HCT116 (cell line): ENCODE data around the gene NPIPB8. TPM values are rescaled to one million over a fixed set of nuclear protein-coding genes. Genes with fewer than 3 reads are reported as not detected.
"Not testable (repeated sequence)": the region's sequence is repeated elsewhere in the genome, so short reads cannot be mapped to it uniquely, and the experiment has no call there.

ENCODE experiments used
- ATAC-seq: fragments of 200-7000 bp; cut with Tn5 transposase; 2 replicates; pipeline ENCODE4 v1.9.1; 2020; ENCODE audit warnings: mild to moderate bottlenecking, moderate library complexity
- BruUV-seq: library from RNA; stranded (reverse); fragments of 400-500 nt; replicated peaks from 2 replicates; lab custom pipeline; 2021; lab: Mats Ljungman, UMichigan
- CTCF ChIA-PET: fragments of 300-600 bp; sonication (Branson Sonifier 250); formaldehyde crosslinking; loops from one replicate; lab custom pipeline; 2021; ENCODE audit warnings: antibody characterized with exemption; lab: Charles Lee
- POLR2A ChIA-PET: fragments of 300-600, 350-600 bp; sonication (Branson Sonifier 250); formaldehyde crosslinking; loops from one replicate; lab custom pipeline; 2021; ENCODE audit warnings: antibody characterized with exemption; lab: Charles Lee
- RAD21 ChIA-PET, 2 experiments: fragments of 300-600 bp; sonication (Branson Sonifier 250); formaldehyde crosslinking; loops; one replicate each; lab custom pipeline; 2023; ENCODE audit warnings: low total read pairs in 2 of 2; ENCODE audit not compliant: uncharacterized antibody in 2 of 2, unreplicated experiment in 2 of 2, low non-redundant PET in 1 of 2; lab: Charles Lee
- DNase-seq: peaks from one replicate; pipeline ENCODE4 v3.0.0-alpha.2; 2010; ENCODE audit warnings: low read depth, low spot score
- H2AFZ ChIP-seq: fragments of 200-600 bp; shearing (Covaris generic), sonication (generic); 2 replicates; pipeline ENCODE4 v1.6.1; 2017; ENCODE audit warnings: low read depth, mixed run types, mixed read lengths, antibody characterized with exemption, low read length; ENCODE audit not compliant: poor library complexity, severe bottlenecking
- H3K27ac ChIP-seq: 2 replicates; pipeline ENCODE4 v1.5.1; 2012; ENCODE audit warnings: low read depth, low read length
- H3K27me3 ChIP-seq: fragments of 200-600 bp; sonication (generic); 2 replicates; pipeline ENCODE4 v1.6.1; 2016; ENCODE audit warnings: mixed run types, low read length, mixed read lengths; ENCODE audit not compliant: insufficient read depth
- H3K36me3 ChIP-seq, 2 experiments: fragments of 200-500 bp in 1 of 2; fragments of 200-600 bp in 1 of 2; sonication (Bioruptor generic) in 1 of 2; sonication (generic) in 1 of 2; 2 replicates each; pipeline versions ENCODE4 v1.5.1 to v1.6.1; 2014 to 2016; ENCODE audit warnings: low read length in 2 of 2, inconsistent platforms in 1 of 2, mixed read lengths in 1 of 2, mixed run types in 1 of 2; ENCODE audit not compliant: insufficient read depth in 2 of 2, control insufficient read depth in 1 of 2
- H3K4me1 ChIP-seq, 2 experiments: fragments of 200-600 bp in 1 of 2; sonication (generic) in 1 of 2; 2 replicates each; pipeline versions ENCODE4 v1.5.1 to v1.6.1; 2012 to 2017; ENCODE audit warnings: low read length in 2 of 2, inconsistent platforms in 1 of 2, mild to moderate bottlenecking in 1 of 2, mixed read lengths in 1 of 2, mixed run types in 1 of 2, moderate library complexity in 1 of 2; ENCODE audit not compliant: insufficient read depth in 2 of 2, control insufficient read depth in 1 of 2
- H3K4me2 ChIP-seq: fragments of 200-600 bp; sonication (generic); 2 replicates; pipeline ENCODE4 v1.6.1; 2017; ENCODE audit warnings: mixed run types, low read length, mixed read lengths
- H3K4me3 ChIP-seq, 2 experiments: fragments of 200-600 bp in 1 of 2; sonication (generic) in 1 of 2; replicated peaks in 1 of 2; 2 replicates each; pipeline ENCODE4 v1.5.1; 2011 to 2016; ENCODE audit warnings: low read length in 2 of 2, control low read depth in 1 of 2, low read depth in 1 of 2, mild to moderate bottlenecking in 1 of 2, mixed read lengths in 1 of 2, mixed run types in 1 of 2
- H3K79me2 ChIP-seq: fragments of 200-600 bp; sonication (generic); 2 replicates; pipeline ENCODE4 v1.6.1; 2017; ENCODE audit warnings: mild to moderate bottlenecking, mixed run types, low read length, moderate library complexity, mixed read lengths; ENCODE audit not compliant: insufficient read depth
- H3K9ac ChIP-seq: fragments of 200-600 bp; sonication (generic); 2 replicates; pipeline ENCODE4 v1.6.1; 2016; ENCODE audit warnings: low read length, mixed read lengths
- H3K9me2 ChIP-seq: fragments of 200-600 bp; sonication (generic), shearing (Covaris generic); 2 replicates; pipeline ENCODE4 v1.6.1; 2017; ENCODE audit warnings: mixed run types, mild to moderate bottlenecking, moderate library complexity; ENCODE audit not compliant: insufficient read depth
- H3K9me3 ChIP-seq, 2 experiments: fragments of 200-500 bp in 1 of 2; fragments of 200-600 bp in 1 of 2; sonication (Bioruptor generic) in 1 of 2; sonication (generic) in 1 of 2; 2 replicates each; pipeline ENCODE4 v1.6.1; 2014 to 2017; ENCODE audit warnings: low read length in 2 of 2, mixed read lengths in 2 of 2, inconsistent platforms in 1 of 2, low read depth in 1 of 2, mild to moderate bottlenecking in 1 of 2, mixed run types in 1 of 2, moderate library complexity in 1 of 2; ENCODE audit not compliant: control insufficient read depth in 1 of 2, insufficient read depth in 1 of 2
- H4K20me1 ChIP-seq: fragments of 200-600 bp; sonication (generic), shearing (Covaris generic); 2 replicates; pipeline ENCODE4 v1.6.1; 2017; ENCODE audit warnings: mixed run types, mild to moderate bottlenecking, moderate library complexity; ENCODE audit not compliant: insufficient read depth
- CBX3 ChIP-seq: IDR thresholded peaks from 2 replicates; pipeline ENCODE4 v1.6.1; 2012; ENCODE audit warnings: low read depth
- ELF1 ChIP-seq: IDR thresholded peaks from 2 replicates; pipeline ENCODE4 v1.6.1; 2012; ENCODE audit warnings: low read depth, borderline replicate concordance
- EZH2 ChIP-seq: fragments of 200-600 bp; sonication (generic); IDR thresholded peaks from 2 replicates; pipeline ENCODE4 v1.6.1; 2017; ENCODE audit warnings: antibody characterized with exemption, mixed run types
- POLR2AphosphoS5 ChIP-seq: IDR thresholded peaks from 2 replicates; pipeline ENCODE4 v1.6.1; 2011; ENCODE audit warnings: mild to moderate bottlenecking, low read depth, low read length, moderate library complexity
- intact Hi-C: fragments of 100-400 bp; cut with micrococcal nuclease; formaldehyde crosslinking; loops from 2 replicates; pipeline ENCODE4 v1.10.0; 2022
- total RNA-seq: library from RNA; stranded (reverse); gene quantifications from one replicate; pipeline ENCODE4 v1.2.1, GENCODE V29; 2021; ENCODE audit not compliant: unreplicated experiment
- TF ChIP-seq, protein P1 (sequence below), 3 experiments: fragments of 200-600 bp in 1 of 3; sonication (generic) in 1 of 3; IDR thresholded peaks in 2 of 3; conservative IDR thresholded peaks in 1 of 3; 2 replicates each; pipeline ENCODE4 v1.5.1; 2012 to 2017; ENCODE audit warnings: low read depth in 2 of 3, low read length in 2 of 3, antibody characterized with exemption in 1 of 3, borderline replicate concordance in 1 of 3, control low read depth in 1 of 3, mild to moderate bottlenecking in 1 of 3, mixed read lengths in 1 of 3, mixed run types in 1 of 3, moderate library complexity in 1 of 3; ENCODE audit not compliant: insufficient read depth in 1 of 3

NPIPB8 gene
- total RNA-seq, 1 experiment from 2014 or later, result 0.79 TPM

DNA sequence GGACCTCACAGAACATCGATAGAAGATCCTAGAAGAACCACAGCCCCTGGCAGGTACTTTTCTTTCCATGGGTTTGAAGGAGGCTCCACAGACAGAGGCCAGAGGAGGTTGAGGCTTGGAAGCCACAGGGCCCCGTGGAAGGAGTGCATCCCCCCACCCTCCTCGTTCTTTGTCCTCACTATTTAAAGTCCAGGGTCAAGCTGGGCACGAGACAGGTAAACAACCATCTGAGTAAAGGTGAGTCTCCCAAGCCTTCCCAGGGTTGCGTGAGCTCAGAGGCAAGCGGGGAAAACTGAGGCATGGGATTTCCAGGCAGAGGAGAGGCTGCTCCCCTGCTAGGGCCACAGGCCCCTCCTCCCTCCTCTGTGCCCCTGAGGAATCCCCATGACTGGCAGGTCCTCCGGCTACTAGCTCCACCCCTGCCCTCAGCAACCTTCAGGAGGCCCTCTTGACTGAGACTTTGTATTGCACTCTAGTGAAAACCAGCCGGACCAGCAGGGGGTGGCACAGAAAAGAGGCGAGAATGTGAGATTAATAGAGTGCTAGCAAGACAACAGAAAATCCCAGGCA is 40.1 kb upstream of the NPIPB8 start:
- H2AFZ ChIP-seq, result no peak overlapping the region
- no peaks in the 10 kb centered on the region for H3K27me3 ChIP-seq
- H3K9me3 ChIP-seq, result no peaks in the 10 kb centered on the region
- peak overlapping the region; percentile 46 for H3K4me2 ChIP-seq
- H3K4me1 ChIP-seq, result peaks cover 21 to 22% of the 10 kb centered on the region in 2 experiments
- POLR2A ChIA-PET, result interaction anchor here (1.4 kb wide), 1 partner anchor 12 kb away, joined by 7 read pairs; the partner anchor contains the start of gene SULT1A1
- no peak overlapping the region for H3K9ac ChIP-seq
- no peak for TF ChIP-seq EZH2
- TF ChIP-seq, protein P1, sequence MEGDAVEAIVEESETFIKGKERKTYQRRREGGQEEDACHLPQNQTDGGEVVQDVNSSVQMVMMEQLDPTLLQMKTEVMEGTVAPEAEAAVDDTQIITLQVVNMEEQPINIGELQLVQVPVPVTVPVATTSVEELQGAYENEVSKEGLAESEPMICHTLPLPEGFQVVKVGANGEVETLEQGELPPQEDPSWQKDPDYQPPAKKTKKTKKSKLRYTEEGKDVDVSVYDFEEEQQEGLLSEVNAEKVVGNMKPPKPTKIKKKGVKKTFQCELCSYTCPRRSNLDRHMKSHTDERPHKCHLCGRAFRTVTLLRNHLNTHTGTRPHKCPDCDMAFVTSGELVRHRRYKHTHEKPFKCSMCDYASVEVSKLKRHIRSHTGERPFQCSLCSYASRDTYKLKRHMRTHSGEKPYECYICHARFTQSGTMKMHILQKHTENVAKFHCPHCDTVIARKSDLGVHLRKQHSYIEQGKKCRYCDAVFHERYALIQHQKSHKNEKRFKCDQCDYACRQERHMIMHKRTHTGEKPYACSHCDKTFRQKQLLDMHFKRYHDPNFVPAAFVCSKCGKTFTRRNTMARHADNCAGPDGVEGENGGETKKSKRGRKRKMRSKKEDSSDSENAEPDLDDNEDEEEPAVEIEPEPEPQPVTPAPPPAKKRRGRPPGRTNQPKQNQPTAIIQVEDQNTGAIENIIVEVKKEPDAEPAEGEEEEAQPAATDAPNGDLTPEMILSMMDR (IDR thresholded peaks at IDR 0.05 in 2 of 3, conservative IDR thresholded peaks at IDR 0.05 in 1 of 3; ENCODE audit: borderline replicate concordance in 1 of 3, insufficient read depth in 1 of 3, low read depth in 2 of 3, low read length in 2 of 3), result 0 out of 6 replicates have a peak, but pooled peaks of 2 of the 3 experiments have one; percentile 13 to 19
- no peak for TF ChIP-seq CBX3
- TF ChIP-seq ELF1, result no peak
- no peak for TF ChIP-seq POLR2AphosphoS5
- DNase-seq (no peak), ATAC-seq (peak; percentile 58)
- peak overlapping the region; percentile 55; the same call in 1 of the 2 replicates for H3K27ac ChIP-seq
- H3K79me2 ChIP-seq, result no peaks in the 10 kb centered on the region
- intact Hi-C loops, result no loop called here
- no peaks in the 10 kb centered on the region for H3K9me2 ChIP-seq
- no peaks in the 10 kb centered on the region for H3K36me3 ChIP-seq
- BruUV-seq, result no TSS peak
- no peaks in the 10 kb centered on the region for H4K20me1 ChIP-seq
- no peak overlapping the region for H3K4me3 ChIP-seq
- RAD21 ChIA-PET, result no interaction called here
- CTCF ChIA-PET, result interaction anchor here (0.6 to 1.1 kb wide), 2 partner anchors 12 to 276 kb away, joined by 4 to 6 read pairs; partner anchors contain the start of gene SULT1A1

DNA sequence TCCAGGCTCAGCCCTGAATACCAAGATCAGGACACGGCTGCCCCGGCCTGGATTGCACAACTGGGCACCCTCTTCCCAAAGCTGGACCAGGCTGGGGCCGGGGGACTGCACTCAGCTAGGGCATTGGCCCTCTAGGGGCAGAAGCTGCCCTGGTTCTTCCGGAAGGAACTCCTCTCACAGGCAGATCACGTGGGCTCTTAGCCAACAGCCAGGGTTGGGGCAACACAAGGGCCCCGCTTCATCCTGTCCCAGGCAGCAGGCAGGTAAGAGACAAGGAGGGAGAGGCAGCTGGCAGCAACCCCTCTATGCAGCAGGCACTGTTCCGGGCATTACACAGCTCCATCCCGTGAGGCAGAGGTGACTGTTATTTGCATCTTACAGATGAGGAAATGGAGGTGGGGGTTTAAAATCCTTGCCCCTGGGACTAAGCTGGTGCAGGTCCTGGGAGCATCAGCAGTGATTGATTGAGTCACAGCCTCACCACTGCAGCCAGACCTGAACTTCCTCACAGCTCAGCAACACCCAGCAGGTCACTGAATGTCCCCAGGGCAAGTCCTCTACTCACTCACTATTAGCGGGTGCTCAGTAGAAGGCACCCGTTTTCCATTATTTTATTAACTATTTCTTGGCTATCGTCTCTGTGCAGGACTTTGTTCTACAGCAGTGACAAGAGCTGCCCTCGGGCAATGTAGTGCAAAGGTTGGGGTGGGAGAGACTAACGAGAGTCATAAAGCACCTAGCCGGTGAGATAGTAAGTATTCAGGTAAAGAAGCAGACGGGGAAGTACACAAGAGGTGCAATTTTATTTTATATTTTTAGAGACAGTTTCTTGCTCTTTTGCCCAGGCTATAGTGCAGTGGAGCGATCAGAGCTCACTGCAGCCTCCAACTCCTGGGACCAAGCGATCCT is 38.2 kb upstream of the NPIPB8 start:
- peaks cover 21 to 22% of the 10 kb centered on the region in 2 experiments for H3K4me1 ChIP-seq
- H4K20me1 ChIP-seq, H3K9me2 ChIP-seq, H3K9ac ChIP-seq, CTCF ChIA-PET, H3K36me3 ChIP-seq, H3K27me3 ChIP-seq, H2AFZ ChIP-seq, DNase-seq, intact Hi-C loops, RAD21 ChIA-PET, POLR2A ChIA-PET, H3K27ac ChIP-seq, H3K79me2 ChIP-seq, H3K4me2 ChIP-seq, H3K9me3 ChIP-seq, H3K4me3 ChIP-seq, BruUV-seq: not testable (repeated sequence)
- peak; percentile 39 for ATAC-seq

DNA sequence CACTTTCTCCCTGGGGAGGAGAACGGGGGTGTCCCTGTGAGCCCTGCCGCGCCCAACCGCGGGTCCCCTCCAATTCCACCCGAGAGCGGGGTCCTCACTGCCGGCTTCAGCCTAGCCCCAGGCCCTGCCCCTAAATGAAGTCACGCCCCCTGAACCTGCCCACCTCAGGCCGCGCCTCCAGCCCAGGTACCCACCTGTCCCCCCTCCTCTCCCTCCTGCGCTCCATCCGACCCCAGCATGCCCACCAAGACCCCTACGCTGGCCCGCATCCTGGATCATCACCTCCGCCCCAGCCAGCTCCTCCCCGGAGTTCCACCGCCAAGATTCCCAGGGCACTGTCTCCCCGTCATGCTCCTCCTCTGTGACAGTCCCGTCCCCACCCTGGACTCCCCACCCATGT is 36.9 kb upstream of the NPIPB8 start:
- ATAC-seq, CTCF ChIA-PET, H3K4me2 ChIP-seq, H4K20me1 ChIP-seq, H3K27me3 ChIP-seq, H3K9ac ChIP-seq, H3K4me3 ChIP-seq, RAD21 ChIA-PET, H3K27ac ChIP-seq, H3K79me2 ChIP-seq, POLR2A ChIA-PET, H3K9me3 ChIP-seq, H2AFZ ChIP-seq, DNase-seq, BruUV-seq, H3K36me3 ChIP-seq, intact Hi-C loops, H3K9me2 ChIP-seq: not testable (repeated sequence)
- peaks cover 21 to 22% of the 10 kb centered on the region in 2 experiments for H3K4me1 ChIP-seq
